ENCODE results near the gene THSD8.

DNA sequence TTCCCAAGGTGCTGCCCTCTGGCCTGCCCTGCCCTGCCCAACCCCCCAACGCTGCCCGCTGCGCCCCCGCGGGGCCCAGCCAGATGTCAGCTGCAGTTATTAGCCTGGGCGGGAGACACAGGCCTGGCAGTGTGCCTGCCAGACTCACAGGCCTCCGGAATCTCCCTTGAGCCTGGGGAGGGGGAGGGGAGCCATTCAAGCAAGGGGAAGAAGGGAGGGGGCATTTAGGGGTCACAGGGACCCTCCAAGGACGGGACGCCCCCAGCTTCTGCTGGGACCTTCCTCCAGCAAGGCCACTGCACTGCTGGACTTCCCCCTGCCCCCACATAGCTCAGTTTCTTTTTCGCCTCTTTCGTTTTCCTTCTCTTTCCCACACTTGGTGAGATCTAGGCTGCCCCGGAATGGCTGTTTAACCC lies 13.2 kb upstream of the THSD8 start:
- TF ChIP-seq EZH2phosphoT487 (IDR thresholded peaks at IDR 0.05; ENCODE audit: insufficient read depth, low read depth), result no peak
- no peak for TF ChIP-seq EZH2 (IDR thresholded peaks at IDR 0.05; ENCODE audit: insufficient read depth, poor library complexity, severe bottlenecking)

All from GM23248 (cell line).